ENCODE measurements around the gene IL17RB. TPM values are rescaled to one million over a fixed set of nuclear protein-coding genes. Genes with fewer than 3 reads are reported as not detected.

IL17RB gene
- total and polyA plus RNA-seq, 4 donors: 0.23 to 1.9 (median 0.74) TPM

DNA sequence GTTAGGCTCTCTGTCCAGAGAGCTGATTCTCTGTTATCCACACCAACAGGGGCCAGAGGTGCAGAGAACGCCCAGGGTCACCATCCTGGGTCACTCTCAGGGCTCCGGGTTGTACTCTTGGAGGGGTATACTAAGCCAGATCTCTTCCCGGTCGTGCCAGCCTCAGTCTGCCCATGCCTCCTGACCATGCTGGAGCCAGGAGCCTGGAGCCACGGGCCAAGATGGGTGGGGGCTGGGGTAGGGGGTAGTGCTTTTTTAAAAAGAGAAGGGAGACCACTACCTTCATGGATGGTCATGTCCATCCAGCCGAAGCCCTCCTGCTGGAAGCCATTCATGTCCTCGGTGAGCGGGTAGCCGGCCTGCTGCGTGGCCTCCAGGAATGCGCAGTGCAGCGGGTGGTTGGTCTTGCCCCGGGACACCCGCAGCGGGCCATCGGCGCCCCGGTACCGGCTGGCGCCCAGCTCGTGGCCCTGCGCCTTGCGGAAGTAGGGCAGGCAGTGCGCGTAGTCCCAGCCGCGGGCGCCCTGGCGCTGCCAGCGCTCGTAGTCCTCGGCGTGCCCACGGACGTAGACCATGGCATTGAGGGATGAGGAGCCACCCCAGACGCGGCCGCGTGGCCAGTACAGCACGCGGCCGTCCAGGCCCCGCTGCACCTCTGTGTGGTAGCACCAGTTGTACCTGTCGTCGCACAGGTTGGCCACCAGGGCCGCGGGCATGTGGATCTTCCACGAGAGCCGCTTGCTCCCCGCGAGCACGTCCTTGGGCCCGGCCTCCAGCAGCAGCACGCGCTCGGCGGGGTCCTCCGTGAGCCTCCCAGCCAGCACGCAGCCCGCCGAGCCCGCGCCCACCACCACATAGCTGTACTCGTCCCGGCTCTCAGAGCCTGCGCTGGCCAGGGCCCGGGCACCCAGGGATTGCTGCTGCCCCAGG is 23.1 kb upstream of the IL17RB start:
- no peaks in the 10 kb centered on the region for H3K36me3 ChIP-seq (ENCODE audit: control insufficient read depth in 1 of 2, insufficient read depth in 2 of 2, low read length in 1 of 2)
- DNase-seq (peak in 1 of 2 donors; percentile 70), ATAC-seq (ENCODE audit: low FRiP score) (no peak)
- no peaks in the 10 kb centered on the region for H3K27me3 ChIP-seq (ENCODE audit: control insufficient read depth in 1 of 2, insufficient read depth in 2 of 2, low read length in 1 of 2)
- no peak overlapping the region for H3K27ac ChIP-seq (ENCODE audit: low read depth in 1 of 2, low read length in 2 of 2)
- H3K4me1 ChIP-seq (ENCODE audit: control insufficient read depth in 1 of 2, insufficient read depth in 2 of 2, low read length in 2 of 2): no peaks in the 10 kb centered on the region
- intact Hi-C loops (cut with DNase I): no loop called here
- 97% methylated on average over 67 of the region's 67 CpGs for WGBS, 2 donors
- H3K4me3 ChIP-seq (ENCODE audit: low read length in 2 of 2): no peak overlapping the region
- H3K9me3 ChIP-seq (ENCODE audit: control insufficient read depth, low read length): no peaks in the 10 kb centered on the region

- H3K27me3 ChIP-seq (ENCODE audit: control insufficient read depth in 1 of 2, insufficient read depth in 2 of 2, low read length in 1 of 2): no peaks in the 10 kb centered on the region
- intact Hi-C loops (cut with DNase I): no loop called here
- 76 to 81% methylated on average over 10 of the region's 10 CpGs for WGBS, 2 donors
- ATAC-seq (ENCODE audit: low FRiP score) (no peak), DNase-seq (no peak)
- H3K9me3 ChIP-seq (ENCODE audit: control insufficient read depth, low read length): no peaks in the 10 kb centered on the region
- H3K36me3 ChIP-seq (ENCODE audit: control insufficient read depth in 1 of 2, insufficient read depth in 2 of 2, low read length in 1 of 2): no peaks in the 10 kb centered on the region
- no peak overlapping the region for H3K27ac ChIP-seq (ENCODE audit: low read depth in 1 of 2, low read length in 2 of 2)
- H3K4me1 ChIP-seq (ENCODE audit: control insufficient read depth in 1 of 2, insufficient read depth in 2 of 2, low read length in 2 of 2): no peaks in the 10 kb centered on the region
- H3K4me3 ChIP-seq (ENCODE audit: low read length in 2 of 2): no peak overlapping the region
Observed at GRCh38 chr3:53823956-53824657, 22.3 kb upstream of the IL17RB start.

DNA sequence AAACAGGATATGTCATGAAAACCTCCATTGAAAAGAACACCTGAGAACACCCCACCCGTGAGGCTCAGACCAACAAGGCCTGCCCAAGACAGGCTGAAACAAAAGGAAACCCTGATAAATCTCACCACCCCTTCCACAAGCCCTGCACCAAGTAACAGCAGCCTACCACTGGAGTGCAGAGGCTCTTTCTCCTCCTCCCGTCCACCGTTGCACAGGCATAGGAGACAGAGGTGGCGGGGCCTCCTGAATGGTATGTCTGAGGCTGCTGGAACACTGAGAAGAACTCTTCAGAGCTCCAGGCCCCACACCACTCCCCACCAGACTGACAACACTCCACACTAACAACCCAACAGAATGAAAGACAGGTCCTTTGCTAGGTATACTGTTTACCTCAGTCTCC is 21.6 kb upstream of the IL17RB start:
- 85 to 97% methylated on average over 4 of the region's 4 CpGs for WGBS, 2 donors
- no peaks in the 10 kb centered on the region for H3K9me3 ChIP-seq (ENCODE audit: control insufficient read depth, low read length)
- DNase-seq (no peak), ATAC-seq (ENCODE audit: low FRiP score) (no peak)
- no peaks in the 10 kb centered on the region for H3K27me3 ChIP-seq (ENCODE audit: control insufficient read depth in 1 of 2, insufficient read depth in 2 of 2, low read length in 1 of 2)
- no peaks in the 10 kb centered on the region for H3K36me3 ChIP-seq (ENCODE audit: control insufficient read depth in 1 of 2, insufficient read depth in 2 of 2, low read length in 1 of 2)
- intact Hi-C loops (cut with DNase I): no loop called here
- H3K4me3 ChIP-seq (ENCODE audit: low read length in 2 of 2): no peak overlapping the region
- H3K27ac ChIP-seq (ENCODE audit: low read depth in 1 of 2, low read length in 2 of 2): no peak overlapping the region
- H3K4me1 ChIP-seq (ENCODE audit: control insufficient read depth in 1 of 2, insufficient read depth in 2 of 2, low read length in 2 of 2): no peaks in the 10 kb centered on the region

GRCh38 chr3:53826048-53826447 is 20.3 kb upstream of the IL17RB start:
- no peaks in the 10 kb centered on the region for H3K36me3 ChIP-seq (ENCODE audit: control insufficient read depth in 1 of 2, insufficient read depth in 2 of 2, low read length in 1 of 2)
- H3K4me1 ChIP-seq (ENCODE audit: control insufficient read depth in 1 of 2, insufficient read depth in 2 of 2, low read length in 2 of 2): no peaks in the 10 kb centered on the region
- no peak overlapping the region for H3K4me3 ChIP-seq (ENCODE audit: low read length in 2 of 2)
- H3K9me3 ChIP-seq (ENCODE audit: control insufficient read depth, low read length): no peaks in the 10 kb centered on the region
- intact Hi-C loops (cut with DNase I): no loop called here
- WGBS, 2 donors: 61 to 66% methylated on average over 1 of the region's 1 CpG
- no peaks in the 10 kb centered on the region for H3K27me3 ChIP-seq (ENCODE audit: control insufficient read depth in 1 of 2, insufficient read depth in 2 of 2, low read length in 1 of 2)
- ATAC-seq (ENCODE audit: low FRiP score) (no peak), DNase-seq (no peak)
- H3K27ac ChIP-seq (ENCODE audit: low read depth in 1 of 2, low read length in 2 of 2): no peak overlapping the region

DNA sequence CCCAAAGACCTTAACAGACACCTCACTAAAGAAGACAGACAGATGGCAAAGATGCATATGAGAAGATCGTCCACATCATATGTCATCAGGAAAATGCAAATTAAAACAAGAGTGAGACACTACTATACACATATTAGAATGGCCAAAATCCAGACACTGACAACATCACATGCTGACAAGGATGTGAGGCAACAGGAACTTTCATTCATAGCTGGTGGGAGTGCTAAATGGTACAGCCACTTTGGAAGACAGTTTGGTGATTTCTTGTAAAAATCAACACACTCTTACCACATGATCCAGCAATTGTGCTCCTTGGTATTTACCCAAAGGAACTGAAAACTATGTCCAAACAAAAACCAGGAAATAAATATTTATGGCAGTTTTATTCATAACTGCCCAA is 17.8 kb upstream of the IL17RB start:
- H3K27ac ChIP-seq (ENCODE audit: low read depth in 1 of 2, low read length in 2 of 2): no peak overlapping the region
- no peak for ATAC-seq (ENCODE audit: low FRiP score)
- H3K4me3 ChIP-seq (ENCODE audit: low read length in 2 of 2): no peak overlapping the region
- no peaks in the 10 kb centered on the region for H3K36me3 ChIP-seq (ENCODE audit: control insufficient read depth in 1 of 2, insufficient read depth in 2 of 2, low read length in 1 of 2)
- WGBS, 2 donors: 84 to 88% methylated on average over 1 of the region's 1 CpG
- no peaks in the 10 kb centered on the region for H3K9me3 ChIP-seq (ENCODE audit: control insufficient read depth, low read length)
- H3K27me3 ChIP-seq (ENCODE audit: control insufficient read depth in 1 of 2, insufficient read depth in 2 of 2, low read length in 1 of 2): no peaks in the 10 kb centered on the region
- intact Hi-C loops (cut with DNase I): no loop called here
- no peak for DNase-seq
- no peaks in the 10 kb centered on the region for H3K4me1 ChIP-seq (ENCODE audit: control insufficient read depth in 1 of 2, insufficient read depth in 2 of 2, low read length in 2 of 2)

DNA sequence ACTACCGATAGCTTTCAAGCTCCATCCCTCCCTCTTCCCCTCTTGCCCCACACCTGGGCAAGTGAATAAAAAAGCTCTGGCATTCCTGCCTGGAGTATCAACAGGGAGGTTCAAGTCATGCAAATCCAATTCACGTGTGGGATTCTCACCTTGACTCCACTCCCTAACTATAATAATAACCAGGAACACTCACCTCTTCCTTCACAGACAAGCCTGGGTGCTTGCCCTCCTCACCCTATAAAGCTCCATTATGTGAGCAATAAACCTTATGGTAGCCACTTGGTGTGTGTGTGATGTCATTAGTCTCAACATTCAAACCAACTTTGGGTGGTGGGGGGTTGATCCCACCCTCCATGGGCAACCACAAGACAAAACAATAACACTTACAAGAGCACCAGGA is 16.8 kb upstream of the IL17RB start:
- no peak for ATAC-seq (ENCODE audit: low FRiP score)
- no peaks in the 10 kb centered on the region for H3K27me3 ChIP-seq (ENCODE audit: control insufficient read depth in 1 of 2, insufficient read depth in 2 of 2, low read length in 1 of 2)

DNA sequence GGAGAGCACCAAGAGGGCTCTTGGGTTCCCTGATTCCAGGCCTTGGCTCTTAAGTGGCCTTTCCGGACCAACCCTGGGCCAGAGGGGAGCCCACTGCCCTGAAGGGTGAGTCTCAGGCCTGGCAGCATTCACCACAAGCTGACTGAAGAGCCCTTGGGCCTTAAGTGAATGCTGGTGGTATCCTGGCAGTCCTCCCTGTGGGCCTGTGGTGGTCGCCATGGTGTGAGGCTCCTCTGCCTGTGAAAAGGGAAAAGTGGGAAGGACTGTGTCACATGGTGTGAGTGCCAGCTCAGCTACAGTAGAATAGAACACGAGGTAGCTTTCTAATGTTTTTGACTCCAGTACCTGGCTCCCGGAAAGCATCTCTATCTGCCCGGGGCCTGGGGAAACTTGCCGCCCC is 15.4 kb upstream of the IL17RB start:
- DNase-seq (no peak), ATAC-seq (ENCODE audit: low FRiP score) (no peak)
- no peaks in the 10 kb centered on the region for H3K4me1 ChIP-seq (ENCODE audit: control insufficient read depth in 1 of 2, insufficient read depth in 2 of 2, low read length in 2 of 2)
- WGBS, 2 donors: 88 to 89% methylated on average over 6 of the region's 6 CpGs
- no peak overlapping the region for H3K4me3 ChIP-seq (ENCODE audit: low read length in 2 of 2)
- intact Hi-C loops (cut with DNase I): no loop called here
- no peaks in the 10 kb centered on the region for H3K9me3 ChIP-seq (ENCODE audit: control insufficient read depth, low read length)
- H3K36me3 ChIP-seq (ENCODE audit: control insufficient read depth in 1 of 2, insufficient read depth in 2 of 2, low read length in 1 of 2): no peaks in the 10 kb centered on the region
- no peak overlapping the region for H3K27ac ChIP-seq (ENCODE audit: low read depth in 1 of 2, low read length in 2 of 2)
- H3K27me3 ChIP-seq (ENCODE audit: control insufficient read depth in 1 of 2, insufficient read depth in 2 of 2, low read length in 1 of 2): no peaks in the 10 kb centered on the region

More for the DNA sequence above, 16.8 kb upstream of the IL17RB start:
- no peak overlapping the region for H3K4me3 ChIP-seq (ENCODE audit: low read length in 2 of 2)
- H3K27ac ChIP-seq (ENCODE audit: low read depth in 1 of 2, low read length in 2 of 2): no peak overlapping the region
- no peak for DNase-seq
- WGBS, 2 donors: 75 to 78% methylated on average over 2 of the region's 2 CpGs
- H3K36me3 ChIP-seq (ENCODE audit: control insufficient read depth in 1 of 2, insufficient read depth in 2 of 2, low read length in 1 of 2): no peaks in the 10 kb centered on the region
- H3K9me3 ChIP-seq (ENCODE audit: control insufficient read depth, low read length): no peaks in the 10 kb centered on the region
- intact Hi-C loops (cut with DNase I): no loop called here
- no peaks in the 10 kb centered on the region for H3K4me1 ChIP-seq (ENCODE audit: control insufficient read depth in 1 of 2, insufficient read depth in 2 of 2, low read length in 2 of 2)

DNA sequence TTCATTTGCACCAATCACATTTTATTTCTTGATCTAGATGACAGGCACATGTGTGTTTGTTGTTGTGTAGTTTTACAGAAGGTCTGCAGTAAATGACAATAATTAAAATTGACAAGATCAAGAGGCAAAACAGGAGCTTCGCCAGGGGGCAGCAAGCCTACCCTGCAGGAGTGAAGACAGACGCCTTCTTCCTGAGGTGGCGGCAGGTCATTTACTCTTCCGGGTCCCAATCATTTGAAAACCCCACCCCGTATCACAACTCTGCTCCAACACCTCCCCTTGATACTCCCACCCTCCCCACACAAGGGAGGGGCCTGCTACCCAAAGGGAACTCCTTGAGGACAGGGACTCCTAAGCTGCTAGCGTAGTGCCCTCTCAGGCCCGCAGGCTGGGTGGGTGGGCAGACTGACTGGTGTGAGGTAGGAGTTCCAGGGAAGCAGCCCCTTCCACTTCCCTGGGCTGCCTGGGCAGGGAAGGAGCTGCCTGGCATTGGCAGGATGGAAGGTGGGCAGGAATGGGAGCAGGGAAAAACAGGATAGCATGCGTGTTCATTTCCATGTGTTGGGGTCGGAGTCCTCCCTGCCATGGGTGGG is 13.2 kb upstream of the IL17RB start:
- Histone ChIP-seq H3K36me3 (ENCODE audit: control insufficient read depth in 1 of 2, insufficient read depth in 2 of 2, low read length in 1 of 2) (no peaks in the 10 kb centered on the region), H3K4me1 (ENCODE audit: control insufficient read depth in 1 of 2, insufficient read depth in 2 of 2, low read length in 2 of 2) (no peaks in the 10 kb centered on the region), H3K27ac (ENCODE audit: low read depth in 1 of 2, low read length in 2 of 2) (no peak overlapping the region), H3K27me3 (ENCODE audit: control insufficient read depth in 1 of 2, insufficient read depth in 2 of 2, low read length in 1 of 2) (no peaks in the 10 kb centered on the region), H3K4me3 (ENCODE audit: low read length in 2 of 2) (no peak overlapping the region), H3K9me3 (ENCODE audit: control insufficient read depth, low read length) (no peaks in the 10 kb centered on the region)
- intact Hi-C loops (cut with DNase I): no loop called here
- ATAC-seq (ENCODE audit: low FRiP score) (no peak), DNase-seq (no peak)
- 92 to 96% methylated on average over 9 of the region's 9 CpGs for WGBS, 2 donors

All from aorta (tissue), 5 donors.